ENCODE measurements around the gene PSEN2.
"Not testable (repeated sequence)": the region's sequence is repeated elsewhere in the genome, so short reads cannot be mapped to it uniquely, and the experiment has no call there.

GRCh38 chr1:226929260-226930111 is 59.1 kb downstream of the PSEN2 start:
- not testable (repeated sequence) for TF ChIP-seq CTCF, POLR2A (IDR thresholded peaks at IDR 0.05)
